SU-DHL-6 (cell line): Measurements from ENCODE around the gene NUPR1.

Experiments
- H2AFZ ChIP-seq: fragments of 200-600 bp; sonication (generic); 2 replicates; pipeline ENCODE4 v1.6.1; 2014; ENCODE audit warnings: low read depth, mild to moderate bottlenecking, moderate library complexity, mixed read lengths, antibody characterized with exemption, low read length; ENCODE audit not compliant: severe bottlenecking
- H3F3A ChIP-seq: fragments of 200-600 bp; shearing (Covaris generic); 2 replicates; pipeline ENCODE4 v1.6.0; 2016; ENCODE audit warnings: antibody characterized with exemption, mild to moderate bottlenecking; ENCODE audit not compliant: insufficient read depth
- H3K27ac ChIP-seq: fragments of 200-600 bp; sonication (generic); 2 replicates; pipeline ENCODE4 v1.5.1; 2016; ENCODE audit warnings: low read depth, mild to moderate bottlenecking, low read length, moderate library complexity, mixed read lengths
- H3K27me3 ChIP-seq: fragments of 200-600 bp; sonication (generic), shearing (Covaris generic); 2 replicates; pipeline ENCODE4 v1.6.0; 2014; ENCODE audit warnings: mild to moderate bottlenecking, low read length
- H3K36me3 ChIP-seq: fragments of 200-600 bp; sonication (generic); 2 replicates; pipeline ENCODE4 v1.6.1; 2014; ENCODE audit warnings: mild to moderate bottlenecking, low read length, mixed read lengths
- H3K4me2 ChIP-seq: fragments of 300-600, 200-600 bp; shearing (Covaris generic), sonication (generic); 2 replicates; pipeline ENCODE4 v1.6.0; 2014; ENCODE audit warnings: low read length, low read depth, mild to moderate bottlenecking; ENCODE audit not compliant: poor library complexity, severe bottlenecking
- H3K4me3 ChIP-seq: fragments of 200-600 bp; sonication (generic); 2 replicates; pipeline ENCODE4 v1.5.1; 2014; ENCODE audit warnings: antibody characterized with exemption, low read length, mild to moderate bottlenecking, mixed read lengths; ENCODE audit not compliant: insufficient read depth, poor library complexity, severe bottlenecking
- H3K79me2 ChIP-seq: fragments of 200-600 bp; sonication (generic); 2 replicates; pipeline ENCODE4 v1.6.1; 2014; ENCODE audit warnings: mild to moderate bottlenecking, low read length, moderate library complexity; ENCODE audit not compliant: insufficient read depth
- H3K9ac ChIP-seq: fragments of 200-600 bp; sonication (generic); 2 replicates; pipeline ENCODE4 v1.7.0; 2014; ENCODE audit warnings: mild to moderate bottlenecking, low read length
- H3K9me2 ChIP-seq: fragments of 200-600 bp; sonication (generic); replicated peaks from 2 replicates; pipeline ENCODE4 v1.6.1; 2014; ENCODE audit warnings: low read length; ENCODE audit not compliant: insufficient read depth
- H3K9me3 ChIP-seq: fragments of 200-600 bp; sonication (generic); 2 replicates; pipeline ENCODE4 v1.6.1; 2014; ENCODE audit warnings: low read length, mixed read lengths; ENCODE audit not compliant: insufficient read depth
- H4K20me1 ChIP-seq: fragments of 200-600 bp; sonication (generic); 2 replicates; pipeline ENCODE4 v1.6.1; 2014; ENCODE audit warnings: low read depth, mild to moderate bottlenecking, antibody characterized with exemption, low read length, moderate library complexity, mixed read lengths
- CTCF ChIP-seq: fragments of 200-600 bp; sonication (generic); IDR thresholded peaks from one replicate; pipeline ENCODE4 v1.5.1; 2017; ENCODE audit warnings: antibody characterized with exemption, mild to moderate bottlenecking, low read length, moderate library complexity; ENCODE audit not compliant: insufficient read depth, poor library complexity, severe bottlenecking
- EZH2phosphoT487 ChIP-seq: fragments of 200-600 bp; sonication (generic), shearing (Covaris generic); conservative IDR thresholded peaks from 2 replicates; pipeline ENCODE4 v1.6.1; 2018; ENCODE audit warnings: mild to moderate bottlenecking, antibody characterized with exemption, low read length, moderate library complexity, mixed read lengths

The NUPR1 gene

GRCh38 chr16:28504707-28505404 is 33.9 kb downstream of the NUPR1 start:
- Histone ChIP-seq H3K4me3 (no peak overlapping the region), H2AFZ (no peak overlapping the region), H3F3A (no peaks in the 10 kb centered on the region), H3K9me2 (no peaks in the 10 kb centered on the region), H3K9me3 (no peaks in the 10 kb centered on the region), H4K20me1 (no peaks in the 10 kb centered on the region), H3K27me3 (no peaks in the 10 kb centered on the region), H3K79me2 (no peaks in the 10 kb centered on the region), H3K9ac (no peak overlapping the region), H3K4me2 (no peak overlapping the region), H3K27ac (no peak overlapping the region), H3K36me3 (no peaks in the 10 kb centered on the region)
- TF ChIP-seq CTCF (no peak), EZH2phosphoT487 (no peak)

GRCh38 chr16:28503470-28504259 is 35.1 kb downstream of the NUPR1 start:
- H3K4me3 ChIP-seq, result no peak overlapping the region
- H3F3A ChIP-seq, result no peaks in the 10 kb centered on the region
- H3K36me3 ChIP-seq, result no peaks in the 10 kb centered on the region
- H2AFZ ChIP-seq, result no peak overlapping the region
- no peaks in the 10 kb centered on the region for H3K9me2 ChIP-seq
- H3K79me2 ChIP-seq, result no peaks in the 10 kb centered on the region
- no peaks in the 10 kb centered on the region for H3K9me3 ChIP-seq
- no peak overlapping the region for H3K9ac ChIP-seq
- TF ChIP-seq EZH2phosphoT487 (no peak), CTCF (no peak)
- H3K27ac ChIP-seq, result no peak overlapping the region
- H3K27me3 ChIP-seq, result no peaks in the 10 kb centered on the region
- H4K20me1 ChIP-seq, result no peaks in the 10 kb centered on the region
- H3K4me2 ChIP-seq, result no peak overlapping the region

- H3K27ac ChIP-seq, result no peak overlapping the region
- no peak overlapping the region for H2AFZ ChIP-seq
- no peaks in the 10 kb centered on the region for H4K20me1 ChIP-seq
- H3K9me3 ChIP-seq, result no peaks in the 10 kb centered on the region
- no peaks in the 10 kb centered on the region for H3F3A ChIP-seq
- H3K36me3 ChIP-seq, result no peaks in the 10 kb centered on the region
- H3K79me2 ChIP-seq, result no peaks in the 10 kb centered on the region
- H3K9ac ChIP-seq, result no peak overlapping the region
- no peak for TF ChIP-seq EZH2phosphoT487
- no peak for TF ChIP-seq CTCF
- no peaks in the 10 kb centered on the region for H3K27me3 ChIP-seq
- H3K4me3 ChIP-seq, result no peak overlapping the region
- no peak overlapping the region for H3K4me2 ChIP-seq
- H3K9me2 ChIP-seq, result no peaks in the 10 kb centered on the region
These were observed 36.5 kb downstream of the NUPR1 start for GRCh38 chr16:28502290-28502689.
